Activated CD4-positive, CD25-positive, alpha-beta regulatory T cell treated with anti-CD3 and anti-CD28 coated beads, Interleukin-2, amount 50 U/mL, for 72 hours (primary cell): Measurements from ENCODE around the gene NR5A2.

Source experiments
- DNase-seq: peaks from one replicate; pipeline ENCODE4 v3.0.0; 2021

NR5A2 gene

GRCh38 chr1:200027264-200027823 lies at the start of gene NR5A2:
NR5A2 (plus strand) TSS chr1:200027710; CDS start chr1:200027848, 138 bp downstream.
- no peak for DNase-seq

- DNase-seq: no peak
These were observed 49.0 kb upstream of the NR5A2 start for GRCh38 chr1:199978408-199978940.

GRCh38 chr1:199979071-199979470 lies 48.4 kb upstream of the NR5A2 start:
- no peak for DNase-seq

- DNase-seq: no peak
These were observed 45.9 kb upstream of the NR5A2 start for GRCh38 chr1:199981584-199981983.

- no peak for DNase-seq
These were observed 44.9 kb upstream of the NR5A2 start for GRCh38 chr1:199982606-199983005.

GRCh38 chr1:199983531-199983930 lies 44.0 kb upstream of the NR5A2 start:
- DNase-seq: no peak

- no peak for DNase-seq
These were observed 32.3 kb upstream of the NR5A2 start for GRCh38 chr1:199995096-199995685.

- DNase-seq: no peak
These were observed 22.3 kb upstream of the NR5A2 start for GRCh38 chr1:200005165-200005564.

GRCh38 chr1:200006711-200007110 lies 20.8 kb upstream of the NR5A2 start:
- DNase-seq: no peak

GRCh38 chr1:200015811-200016210 lies 11.7 kb upstream of the NR5A2 start:
- DNase-seq: no peak

- DNase-seq: no peak
These were observed 5.8 kb upstream of the NR5A2 start for GRCh38 chr1:200021577-200022238.

GRCh38 chr1:200022239-200022804 lies 5.2 kb upstream of the NR5A2 start:
- no peak for DNase-seq

GRCh38 chr1:200028586-200029034 lies 1.1 kb downstream of the NR5A2 start:
- no peak for DNase-seq

- DNase-seq: no peak
These were observed 1.7 kb downstream of the NR5A2 start for GRCh38 chr1:200029035-200029821.

GRCh38 chr1:200029822-200030152 lies 2.3 kb downstream of the NR5A2 start:
- DNase-seq: no peak

GRCh38 chr1:200030791-200031190 lies 3.3 kb downstream of the NR5A2 start:
- no peak for DNase-seq

- no peak for DNase-seq
These were observed 6.2 kb downstream of the NR5A2 start for GRCh38 chr1:200033511-200034261.

- DNase-seq: no peak
These were observed 6.7 kb downstream of the NR5A2 start for GRCh38 chr1:200034262-200034557.

- no peak for DNase-seq
These were observed 7.4 kb downstream of the NR5A2 start for GRCh38 chr1:200034761-200035396.

- DNase-seq: no peak
These were observed 8.0 kb downstream of the NR5A2 start for GRCh38 chr1:200035397-200035955.

GRCh38 chr1:200035956-200036618 lies 8.6 kb downstream of the NR5A2 start:
- no peak for DNase-seq
